DND-41 (cell line): ENCODE measurements around the gene SLC12A8.

Source experiments
- ATAC-seq: fragments of 200-7000 bp; cut with Tn5 transposase; 3 replicates; pipeline ENCODE4 v1.9.1; 2021; ENCODE audit warnings: low read depth; ENCODE audit not compliant: insufficient read depth
- DNase-seq: peaks from one replicate; pipeline ENCODE4 v3.0.0-alpha.2; 2020
- H2AFZ ChIP-seq: 2 replicates; pipeline ENCODE4 v1.6.0; 2012; ENCODE audit warnings: low read depth, low read length
- H3K27ac ChIP-seq: 2 replicates; pipeline ENCODE4 v1.5.1; 2012; ENCODE audit warnings: low read length, inconsistent platforms
- H3K27me3 ChIP-seq: fragments of 200-600 bp; sonication (generic); 2 replicates; pipeline ENCODE4 v1.6.0; 2012; ENCODE audit warnings: low read length, mild to moderate bottlenecking, inconsistent platforms; ENCODE audit not compliant: insufficient read depth, poor library complexity
- H3K36me3 ChIP-seq: 2 replicates; pipeline ENCODE4 v1.5.1; 2012; ENCODE audit warnings: low read length, inconsistent platforms; ENCODE audit not compliant: insufficient read depth
- H3K4me1 ChIP-seq: 2 replicates; pipeline ENCODE4 v1.5.1; 2012; ENCODE audit warnings: mild to moderate bottlenecking, low read length; ENCODE audit not compliant: insufficient read depth
- H3K4me2 ChIP-seq: 2 replicates; pipeline ENCODE4 v1.6.0; 2012; ENCODE audit warnings: mild to moderate bottlenecking, moderate library complexity, low read length, inconsistent platforms; ENCODE audit not compliant: insufficient read depth
- H3K4me3 ChIP-seq, 2 experiments: fragments of 200-600 bp in 1 of 2; shearing (Covaris generic) in 1 of 2; 2 replicates each; pipeline ENCODE4 v1.5.1; 2012 to 2016; ENCODE audit warnings: inconsistent platforms in 2 of 2, low read length in 2 of 2, mild to moderate bottlenecking in 2 of 2, low read depth in 1 of 2, moderate library complexity in 1 of 2
- H3K79me2 ChIP-seq: 2 replicates; pipeline ENCODE4 v1.6.0; 2012; ENCODE audit warnings: low read length, inconsistent platforms; ENCODE audit not compliant: insufficient read depth
- H3K9ac ChIP-seq: 2 replicates; pipeline ENCODE4 v1.6.0; 2012; ENCODE audit warnings: low read depth, mild to moderate bottlenecking, inconsistent platforms, low read length, moderate library complexity
- H3K9me3 ChIP-seq: 2 replicates; pipeline ENCODE4 v1.5.1; 2012; ENCODE audit warnings: low read length, moderate library complexity, mild to moderate bottlenecking, inconsistent platforms; ENCODE audit not compliant: insufficient read depth, severe bottlenecking
- H4K20me1 ChIP-seq: 2 replicates; pipeline ENCODE4 v1.6.0; 2012; ENCODE audit warnings: low read length; ENCODE audit not compliant: insufficient read depth
- CTCF ChIP-seq: IDR thresholded peaks from 2 replicates; pipeline ENCODE4 v1.5.1; 2012; ENCODE audit warnings: borderline replicate concordance, low read length, moderate library complexity, mild to moderate bottlenecking; ENCODE audit not compliant: poor library complexity, severe bottlenecking; ENCODE audit errors: extremely low read depth
- EZH2 ChIP-seq: IDR thresholded peaks from 3 replicates; pipeline ENCODE4 v1.6.1; 2012; ENCODE audit warnings: borderline replicate concordance, low read depth, mild to moderate bottlenecking, moderate library complexity, low read length, inconsistent platforms; ENCODE audit not compliant: severe bottlenecking

Gene SLC12A8

DNA sequence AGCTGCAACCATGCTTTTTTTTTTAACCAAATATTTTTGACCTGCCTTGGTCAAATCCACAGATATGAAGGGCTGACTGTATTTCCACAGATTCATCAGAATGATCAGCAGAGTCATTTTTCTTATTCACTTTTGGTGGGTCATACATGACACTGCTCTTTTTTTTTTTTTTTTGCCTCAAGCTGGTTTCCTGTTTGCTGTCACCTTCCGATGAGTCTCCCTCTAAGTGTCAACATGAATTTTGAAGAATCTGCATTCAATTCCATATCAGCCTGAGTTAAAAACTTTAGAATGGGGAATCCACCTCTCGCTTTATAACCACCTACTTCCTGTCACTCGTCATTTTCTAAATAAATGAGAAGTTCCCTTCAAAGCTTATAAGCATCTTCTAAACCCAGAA is 2.2 kb upstream of the SLC12A8 start:
- H3K27me3 ChIP-seq: no peaks in the 10 kb centered on the region
- DNase-seq (no peak), ATAC-seq (no peak)
- TF ChIP-seq CTCF (no peak), EZH2 (no peak)
- H3K9me3 ChIP-seq: no peaks in the 10 kb centered on the region
- no peak overlapping the region for H3K4me3 ChIP-seq
- no peaks in the 10 kb centered on the region for H4K20me1 ChIP-seq
- H3K4me1 ChIP-seq: peaks cover 14% of the 10 kb centered on the region
- H3K4me2 ChIP-seq: 0 out of 2 replicates have a peak overlapping the region, but pooled peaks have one; percentile 12
- H3K79me2 ChIP-seq: no peaks in the 10 kb centered on the region
- no peaks in the 10 kb centered on the region for H3K36me3 ChIP-seq
- no peak overlapping the region for H3K9ac ChIP-seq
- H2AFZ ChIP-seq: no peak overlapping the region
- no peak overlapping the region for H3K27ac ChIP-seq

DNA sequence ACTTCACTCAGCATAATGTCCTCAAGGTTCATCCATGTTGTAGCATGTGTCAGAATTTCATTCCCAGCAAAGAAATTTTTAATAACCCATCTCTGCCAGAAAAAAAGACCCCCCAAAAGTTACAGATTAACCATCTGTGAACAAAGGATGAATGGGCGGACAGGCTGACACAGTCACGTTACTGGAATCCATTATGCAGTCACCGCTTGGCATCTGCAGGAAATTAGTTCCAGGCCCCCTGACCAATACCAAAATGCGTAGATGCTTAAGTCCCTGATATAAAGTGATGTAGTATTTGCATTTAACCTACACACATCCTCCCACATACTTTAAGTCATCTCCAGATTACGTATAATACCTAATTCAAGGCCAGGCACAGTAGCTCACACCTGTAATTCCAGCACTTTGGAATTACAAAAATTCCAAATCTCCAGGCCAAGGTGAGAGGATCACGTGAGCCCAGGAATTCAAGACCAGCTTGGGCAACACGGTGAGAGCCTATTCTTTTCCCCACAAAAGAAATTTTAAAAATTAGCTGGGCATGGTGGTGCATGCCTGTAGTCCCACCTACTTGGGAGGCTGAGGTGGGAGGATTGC is 1.5 kb upstream of the SLC12A8 start:
- no peak overlapping the region for H2AFZ ChIP-seq
- no peaks in the 10 kb centered on the region for H3K9me3 ChIP-seq
- peaks cover 14% of the 10 kb centered on the region for H3K4me1 ChIP-seq
- H3K27ac ChIP-seq: no peak overlapping the region
- TF ChIP-seq EZH2 (no peak), CTCF (no peak)
- H3K36me3 ChIP-seq: no peaks in the 10 kb centered on the region
- no peak overlapping the region for H3K4me3 ChIP-seq
- no peaks in the 10 kb centered on the region for H3K27me3 ChIP-seq
- no peaks in the 10 kb centered on the region for H4K20me1 ChIP-seq
- DNase-seq (no peak), ATAC-seq (no peak)
- H3K4me2 ChIP-seq: no peak overlapping the region
- H3K9ac ChIP-seq: no peak overlapping the region
- H3K79me2 ChIP-seq: no peaks in the 10 kb centered on the region

- Histone ChIP-seq H4K20me1 (no peaks in the 10 kb centered on the region), H3K4me3 (no peak overlapping the region), H3K4me1 (peaks cover 14% of the 10 kb centered on the region), H3K36me3 (no peaks in the 10 kb centered on the region), H2AFZ (no peak overlapping the region), H3K79me2 (no peaks in the 10 kb centered on the region), H3K27me3 (no peaks in the 10 kb centered on the region), H3K9me3 (no peaks in the 10 kb centered on the region), H3K4me2 (no peak overlapping the region), H3K27ac (no peak overlapping the region), H3K9ac (no peak overlapping the region)
- DNase-seq (no peak), ATAC-seq (no peak)
- no peak for TF ChIP-seq CTCF
- TF ChIP-seq EZH2: no peak
Observed at GRCh38 chr3:125213364-125213755, 812 bp upstream of the SLC12A8 start.

DNA sequence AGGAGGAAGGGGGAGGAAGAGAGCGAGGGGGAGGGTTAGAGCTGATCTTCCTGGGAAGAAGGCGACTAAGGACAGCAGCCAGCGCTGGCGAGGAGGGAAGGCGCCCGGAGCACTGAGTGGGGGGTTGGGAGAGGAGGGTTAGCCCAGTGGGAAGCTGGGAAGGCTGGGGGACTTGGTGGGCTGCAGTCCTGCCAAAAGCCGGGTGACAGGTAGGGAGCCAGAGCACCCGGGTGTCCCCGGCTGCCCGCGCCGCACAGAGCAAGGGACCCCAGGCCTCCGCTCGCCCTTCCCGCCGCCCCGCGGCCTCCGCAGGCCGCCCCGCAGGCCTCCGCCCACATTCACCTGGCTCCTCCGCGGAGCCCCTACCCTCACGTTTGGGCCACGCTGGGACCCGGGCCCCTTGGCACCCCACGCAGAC is 448 bp downstream of the SLC12A8 start:
- Histone ChIP-seq H3K79me2 (no peaks in the 10 kb centered on the region), H4K20me1 (no peaks in the 10 kb centered on the region), H3K4me2 (no peak overlapping the region), H3K27ac (no peak overlapping the region), H3K9me3 (no peaks in the 10 kb centered on the region), H3K36me3 (no peaks in the 10 kb centered on the region), H3K4me3 (no peak overlapping the region), H3K27me3 (no peaks in the 10 kb centered on the region), H3K4me1 (peaks cover 14% of the 10 kb centered on the region), H2AFZ (no peak overlapping the region), H3K9ac (no peak overlapping the region)
- TF ChIP-seq CTCF (no peak), EZH2 (no peak)
- DNase-seq: no peak
- ATAC-seq: no peak
